Heart left ventricle (tissue), 16 donors: ENCODE data around the gene CNTN5. TPM values are rescaled to one million over a fixed set of nuclear protein-coding genes. Genes with fewer than 3 reads are reported as not detected.
A peak's percentile ranks its signal among the peaks of the same experiment; 100 is the strongest.

Experiments
- ATAC-seq, 4 donors: fragments of 200-7000 bp; cut with Tn5 transposase; one replicate each; pipeline ENCODE4 v1.9.1; 2020 to 2022; ENCODE audit warnings: moderate library complexity in 4 of 4, mild to moderate bottlenecking in 3 of 4, moderate number of reproducible peaks in 1 of 4
- DNase-seq, 5 donors: peaks; one replicate each; pipeline ENCODE4 v3.0.0-alpha.2; 2020
- H3K27ac ChIP-seq, 12 donors: fragments of 200-600 bp; sonication (generic) in 4 of 12; one replicate each; pipeline versions ENCODE4 v1.5.0 to v1.8.0; 2016 to 2022; ENCODE audit warnings: mild to moderate bottlenecking in 2 of 12
- H3K27me3 ChIP-seq, 9 donors: fragments of 200-600 bp; sonication (generic) in 2 of 9; one replicate each; pipeline versions ENCODE4 v1.5.1 to v1.8.0; 2016 to 2022; ENCODE audit warnings: mild to moderate bottlenecking in 3 of 9
- H3K36me3 ChIP-seq, 9 donors: fragments of 200-600 bp; sonication (generic) in 2 of 9; one replicate each; pipeline versions ENCODE4 v1.5.0 to v1.8.0; 2018 to 2022; ENCODE audit warnings: mild to moderate bottlenecking in 2 of 9
- H3K4me1 ChIP-seq, 12 donors: fragments of 200-600 bp; sonication (generic) in 4 of 12; one replicate each; pipeline versions ENCODE4 v1.5.0 to v1.8.0; 2016 to 2022; ENCODE audit warnings: mild to moderate bottlenecking in 3 of 12
- H3K4me3 ChIP-seq, 12 donors: fragments of 200-600 bp; sonication (generic) in 4 of 12; one replicate each; pipeline versions ENCODE4 v1.5.0 to v1.8.0; 2017 to 2022; ENCODE audit warnings: mild to moderate bottlenecking in 9 of 12, moderate library complexity in 4 of 12
- H3K9me3 ChIP-seq, 12 donors: fragments of 200-600 bp; sonication (generic) in 4 of 12; one replicate each; pipeline versions ENCODE4 v1.5.0 to v1.8.0; 2016 to 2022; ENCODE audit warnings: mild to moderate bottlenecking in 1 of 12
- POLR2A ChIP-seq, 2 donors: fragments of 450-650 bp; IDR thresholded peaks; one replicate each; pipeline ENCODE4 v1.6.1; 2017; ENCODE audit warnings: antibody characterized with exemption in 2 of 2, mild to moderate bottlenecking in 2 of 2, moderate library complexity in 2 of 2
- WGBS, 4 donors: extraction: QIAGEN DNeasy Blood & Tissue Kit in 2 of 4; methylation state at CpG; one replicate each; pipeline versions ENCODE4 v1.1.5 to v1.1.7; 2013 to 2018; 5-methylcytosine and 5-hydroxymethylcytosine counted together
- intact Hi-C, 10 donors: fragments of 100-400 bp; cut with DNase I; formaldehyde crosslinking; loops; one replicate each; pipeline versions ENCODE4 v1.11.1 to v1.14.2; 2022
- polyA plus RNA-seq, 2 donors: library from polyadenylated mRNA; stranded (reverse); fragments of 200-250 nt; gene quantifications; one replicate each; pipeline ENCODE4 v1.2.3, GENCODE V29; 2013
- total RNA-seq, 9 donors: library from RNA; depleted of rRNA in 2 of 9; stranded (reverse); fragments of >200 nt in 2 of 9; fragmentation: NEBNext Ultra II Directional in 3 of 9; extraction: Animal tissue kit (Norgen Biotek cat#: 25700) in 3 of 9; gene quantifications; one replicate each; pipeline versions ENCODE4 v1.1.0 to v1.2.4, GENCODE V29; 2016 to 2023
- TF ChIP-seq, protein P1 (sequence below), 12 donors: fragments of 200-600 bp; sonication (generic) in 4 of 12; IDR thresholded peaks; one replicate each; pipeline versions ENCODE4 v1.5.0 to v1.8.0; 2018 to 2022; ENCODE audit warnings: antibody characterized with exemption in 12 of 12, mild to moderate bottlenecking in 5 of 12
- donor health status: ischemic (EF 13 %, LVEDD 7.1; RV severe dilation, severe dysfunction).
- donor health status: healthy with polysubstance abuse.
- donor health status: DM: no; HTN: yes; CAD: no.
- donor health status: DM: no; HTN: no; CAD: no.
- donor health status: ischemic (EF 25% LVEDD 6.9; RV normal size, moderate dysfunction).
- donor health status: ischemic (EF 25% LVEDD 5.7; RV mildly dilated, moderate dysfunction).
- donor health status: healthy.
- donor health status: DM: yes; HTN: yes; CAD: no.
- donor health status: ischemic (EF 35%, LVEDD 5.7; RV mildly dilated, moderate dysfunction).
- donor health status: nonischemic (EF 11% LVEDD 7.7; RV severe dilation, severe dysfunction).
- donor health status: DM: yes; HTN: yes; CAD: no.
- donor health status: PGD.
- donor health status: ischemic (EF 29% LVEDD 5.4; RV normal size, mild dysfunction).
- donor health status: nonischemic (EF 23%, LVEDD 6.1; RV moderate dilation, normal function).

CNTN5 gene
- total and polyA plus RNA-seq, 11 donors, result 0.11 to 0.16 TPM; not detected in 9

DNA sequence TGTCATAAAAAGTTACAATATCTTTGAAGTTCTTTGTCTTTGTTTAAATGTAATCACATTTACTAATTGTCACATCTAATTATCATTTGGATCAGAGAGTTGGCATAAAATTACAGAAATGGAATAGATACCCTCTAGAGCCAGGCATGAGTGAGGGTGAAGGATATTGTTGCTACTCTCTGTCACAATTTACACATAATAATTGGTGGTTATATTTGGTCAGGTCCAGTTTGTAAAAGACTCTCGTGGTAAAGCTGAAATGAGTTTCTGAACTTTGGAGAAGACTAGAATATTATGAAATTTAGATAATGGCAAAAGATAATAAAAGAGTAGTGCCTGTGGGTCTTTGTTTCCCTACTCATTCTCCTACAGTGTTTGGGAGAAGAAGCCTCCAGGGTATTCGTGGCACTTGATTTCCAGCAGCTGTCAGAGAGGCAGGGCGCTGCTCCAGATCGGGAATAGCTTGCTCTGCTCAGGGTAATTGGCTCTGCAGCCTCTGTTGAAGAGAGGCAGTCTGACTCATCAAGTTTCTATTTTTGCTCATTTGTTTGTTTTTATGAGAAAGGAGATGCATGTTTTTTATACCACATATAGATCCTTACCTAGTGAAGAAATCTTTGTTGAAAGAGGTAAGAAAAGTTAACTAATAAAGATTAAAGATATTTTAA, 349.9 kb downstream of the CNTN5 start:
- intact Hi-C loops, result no loop called here
- Histone ChIP-seq H3K27ac (peak overlapping the region in 6 of 12 donors; percentile 12 to 52 (median 24)), H3K4me1 (peaks cover 0 to 13% (median 0%) of the 10 kb centered on the region in 12 donors), H3K4me3 (no peak overlapping the region), H3K27me3 (no peaks in the 10 kb centered on the region), H3K9me3 (no peaks in the 10 kb centered on the region), H3K36me3 (no peaks in the 10 kb centered on the region)
- 6 to 12% (median 10%) methylated on average over 4 of the region's 4 CpGs for WGBS, 4 donors
- ATAC-seq, result peak; percentile 83 to 97 (median 96)
- TF ChIP-seq, protein P1, sequence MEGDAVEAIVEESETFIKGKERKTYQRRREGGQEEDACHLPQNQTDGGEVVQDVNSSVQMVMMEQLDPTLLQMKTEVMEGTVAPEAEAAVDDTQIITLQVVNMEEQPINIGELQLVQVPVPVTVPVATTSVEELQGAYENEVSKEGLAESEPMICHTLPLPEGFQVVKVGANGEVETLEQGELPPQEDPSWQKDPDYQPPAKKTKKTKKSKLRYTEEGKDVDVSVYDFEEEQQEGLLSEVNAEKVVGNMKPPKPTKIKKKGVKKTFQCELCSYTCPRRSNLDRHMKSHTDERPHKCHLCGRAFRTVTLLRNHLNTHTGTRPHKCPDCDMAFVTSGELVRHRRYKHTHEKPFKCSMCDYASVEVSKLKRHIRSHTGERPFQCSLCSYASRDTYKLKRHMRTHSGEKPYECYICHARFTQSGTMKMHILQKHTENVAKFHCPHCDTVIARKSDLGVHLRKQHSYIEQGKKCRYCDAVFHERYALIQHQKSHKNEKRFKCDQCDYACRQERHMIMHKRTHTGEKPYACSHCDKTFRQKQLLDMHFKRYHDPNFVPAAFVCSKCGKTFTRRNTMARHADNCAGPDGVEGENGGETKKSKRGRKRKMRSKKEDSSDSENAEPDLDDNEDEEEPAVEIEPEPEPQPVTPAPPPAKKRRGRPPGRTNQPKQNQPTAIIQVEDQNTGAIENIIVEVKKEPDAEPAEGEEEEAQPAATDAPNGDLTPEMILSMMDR (IDR thresholded peaks at IDR 0.05), result no peak
- DNase-seq, result peak; percentile 59 to 80 (median 62)

DNA sequence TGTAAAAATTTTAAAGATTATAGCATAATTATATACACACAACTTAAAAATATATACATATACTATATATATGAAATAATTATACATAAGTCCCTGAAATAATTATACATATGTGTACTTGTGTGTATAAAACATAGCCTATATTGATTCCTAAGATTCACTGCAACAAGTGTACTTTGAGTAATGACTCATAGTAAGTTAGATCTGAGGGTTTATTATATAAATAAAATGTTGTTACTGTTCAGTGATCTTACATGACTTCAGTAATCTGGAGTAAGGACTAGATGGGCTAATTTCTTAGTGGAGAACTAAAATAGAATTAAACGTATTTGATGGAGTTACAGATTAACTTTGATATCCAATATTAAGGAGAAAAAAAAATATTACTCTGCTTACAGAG, 350.5 kb downstream of the CNTN5 start:
- TF ChIP-seq POLR2A (IDR thresholded peaks at IDR 0.05), result no peak
- TF ChIP-seq, protein P1 (IDR thresholded peaks at IDR 0.05), result no peak
- Histone ChIP-seq H3K36me3 (no peaks in the 10 kb centered on the region), H3K27me3 (no peaks in the 10 kb centered on the region), H3K4me1 (peaks cover 0 to 13% (median 0%) of the 10 kb centered on the region in 12 donors), H3K9me3 (no peaks in the 10 kb centered on the region), H3K4me3 (no peak overlapping the region), H3K27ac (peak overlapping the region in 4 of 12 donors; percentile 12 to 52 (median 34))
- no peak for ATAC-seq
- 52 to 76% (median 68%) methylated on average over 1 of the region's 1 CpG for whole genome bisulfite sequencing, 4 donors
- intact Hi-C loops, result no loop called here
- DNase-seq, result no peak

DNA sequence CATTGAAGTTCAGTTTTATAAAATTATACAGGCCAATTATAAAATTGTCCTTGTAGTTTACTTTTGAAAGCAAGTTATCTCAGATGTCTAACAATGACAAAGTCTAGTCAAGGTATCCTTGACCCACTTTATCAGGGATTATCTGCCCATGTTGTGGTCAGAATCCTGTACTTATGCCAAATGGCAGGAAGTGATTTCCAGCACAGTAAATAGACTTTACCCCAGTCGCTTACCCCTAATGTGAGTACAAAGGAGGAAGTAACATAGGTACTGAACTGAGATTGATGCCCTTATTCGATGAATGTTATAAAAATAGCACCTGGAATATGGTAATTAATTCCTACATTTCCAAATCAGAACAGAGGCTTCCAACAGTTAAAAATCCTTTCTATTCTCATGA, 355.7 kb downstream of the CNTN5 start:
- H3K27ac ChIP-seq, result no peak overlapping the region
- H3K4me1 ChIP-seq, result peaks cover 0 to 3% (median 0%) of the 10 kb centered on the region in 12 donors
- 61 to 83% (median 79%) methylated on average over 2 of the region's 2 CpGs for WGBS, 4 donors
- no peak for TF ChIP-seq POLR2A (IDR thresholded peaks at IDR 0.05)
- TF ChIP-seq, protein P1 (IDR thresholded peaks at IDR 0.05), result no peak
- H3K9me3 ChIP-seq, result no peaks in the 10 kb centered on the region
- no peaks in the 10 kb centered on the region for H3K27me3 ChIP-seq
- DNase-seq (no peak), ATAC-seq (no peak)
- no peaks in the 10 kb centered on the region for H3K36me3 ChIP-seq
- intact Hi-C loops, result no loop called here
- H3K4me3 ChIP-seq, result no peak overlapping the region

DNA sequence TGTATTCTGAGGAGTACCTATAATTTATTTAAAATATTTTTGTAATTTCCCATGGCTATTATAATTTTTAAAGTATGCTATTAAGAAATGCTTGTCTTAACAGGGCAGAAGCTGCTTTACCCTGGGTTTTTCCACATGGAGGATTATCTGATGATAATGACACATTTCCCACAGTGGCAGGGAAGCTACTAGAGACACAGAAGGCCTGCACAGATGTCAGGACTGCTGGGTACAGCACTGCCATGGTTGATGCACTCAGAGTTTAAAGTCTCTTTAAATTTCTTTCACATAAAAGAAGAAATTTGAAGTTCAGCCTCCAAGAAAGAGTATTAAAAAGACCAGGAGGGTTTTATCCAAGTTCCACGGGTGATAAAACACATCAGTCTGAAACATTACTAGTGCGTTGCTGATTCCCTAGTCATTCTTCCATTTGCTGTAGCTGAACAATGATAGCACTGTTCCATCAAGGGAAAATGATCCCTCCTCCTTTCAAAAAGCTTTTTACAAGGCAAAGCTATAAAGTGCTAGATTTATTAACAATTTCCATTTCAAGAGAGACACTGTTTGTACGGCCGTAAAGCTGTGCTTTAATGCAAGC, 363.0 kb downstream of the CNTN5 start:
- Histone ChIP-seq H3K9me3 (no peaks in the 10 kb centered on the region), H3K27ac (no peak overlapping the region), H3K4me1 (no peaks in the 10 kb centered on the region), H3K4me3 (no peak overlapping the region), H3K27me3 (no peaks in the 10 kb centered on the region), H3K36me3 (no peaks in the 10 kb centered on the region)
- no peak for DNase-seq
- no peak for TF ChIP-seq POLR2A (IDR thresholded peaks at IDR 0.05)
- TF ChIP-seq, protein P1 (IDR thresholded peaks at IDR 0.05), result no peak
- intact Hi-C loops, result loop anchor here in 1 of 10 donors (5.0 kb wide), 1 partner anchor 36 kb away; no protein-coding TSS in a partner anchor
- WGBS, 4 donors, result 65 to 83% (median 75%) methylated on average over 4 of the region's 4 CpGs
- ATAC-seq, result no peak
